DMS79 (cell line): Measurements from ENCODE around the gene VAV1.
"Not testable (repeated sequence)": the region's sequence is repeated elsewhere in the genome, so short reads cannot be mapped to it uniquely, and the experiment has no call there.

ENCODE experiments used
- DNase-seq: peaks from one replicate; lab custom pipeline; 2025; lab: John Stamatoyannopoulos, UW

VAV1 gene

GRCh38 chr19:6761053-6761676 lies 11.3 kb upstream of the VAV1 start:
- DNase-seq: no peak

- DNase-seq: not testable (repeated sequence)
These were observed 10.2 kb upstream of the VAV1 start for GRCh38 chr19:6762253-6762797.

- DNase-seq: peak; percentile 41
These were observed 6.7 kb upstream of the VAV1 start for GRCh38 chr19:6765738-6766356.

GRCh38 chr19:6766357-6767080 lies 6.0 kb upstream of the VAV1 start:
- DNase-seq: no peak

- no peak for DNase-seq
These were observed 5.5 kb upstream of the VAV1 start for GRCh38 chr19:6767081-6767356.

- DNase-seq: peak; percentile 47
These were observed 4.9 kb upstream of the VAV1 start, which contains the start of gene SH2D3A for GRCh38 chr19:6767357-6768235. Gene SH2D3A (minus strand): TSS chr19:6767435. CDS start chr19:6763748, 3,687 bp downstream.

GRCh38 chr19:6768236-6768785 lies 4.2 kb upstream of the VAV1 start:
- DNase-seq: no peak

- no peak for DNase-seq
These were observed 3.4 kb upstream of the VAV1 start for GRCh38 chr19:6769006-6769619.

GRCh38 chr19:6771648-6772027 lies 870 bp upstream of the VAV1 start:
- not testable (repeated sequence) for DNase-seq

- no peak for DNase-seq
These were observed 386 bp downstream of the VAV1 start for GRCh38 chr19:6772866-6773322.

GRCh38 chr19:6773323-6773931 lies 919 bp downstream of the VAV1 start:
- no peak for DNase-seq

- no peak for DNase-seq
These were observed 2.6 kb downstream of the VAV1 start for GRCh38 chr19:6774821-6775707.

GRCh38 chr19:6776045-6776444 lies 3.5 kb downstream of the VAV1 start:
- not testable (repeated sequence) for DNase-seq

- DNase-seq: no peak
These were observed 4.5 kb downstream of the VAV1 start for GRCh38 chr19:6776999-6777398.

- no peak for DNase-seq
These were observed 4.9 kb downstream of the VAV1 start for GRCh38 chr19:6777434-6777833.

- DNase-seq: no peak
These were observed 5.9 kb downstream of the VAV1 start for GRCh38 chr19:6778386-6778785.

- no peak for DNase-seq
These were observed 6.7 kb downstream of the VAV1 start for GRCh38 chr19:6779206-6779605.

GRCh38 chr19:6787393-6787792 lies 14.9 kb downstream of the VAV1 start:
- no peak for DNase-seq

- DNase-seq: no peak
These were observed 16.4 kb downstream of the VAV1 start for GRCh38 chr19:6788896-6789295.
